HG02623 (cell line): ENCODE data around the gene CCDC85A.

Source experiments
- ATAC-seq: cut with Tn5 transposase; IDR thresholded peaks from one replicate; pipeline ENCODE4 v1.9.1; 2021; ENCODE audit warnings: moderate library complexity; ENCODE audit not compliant: unreplicated experiment

Gene CCDC85A

DNA sequence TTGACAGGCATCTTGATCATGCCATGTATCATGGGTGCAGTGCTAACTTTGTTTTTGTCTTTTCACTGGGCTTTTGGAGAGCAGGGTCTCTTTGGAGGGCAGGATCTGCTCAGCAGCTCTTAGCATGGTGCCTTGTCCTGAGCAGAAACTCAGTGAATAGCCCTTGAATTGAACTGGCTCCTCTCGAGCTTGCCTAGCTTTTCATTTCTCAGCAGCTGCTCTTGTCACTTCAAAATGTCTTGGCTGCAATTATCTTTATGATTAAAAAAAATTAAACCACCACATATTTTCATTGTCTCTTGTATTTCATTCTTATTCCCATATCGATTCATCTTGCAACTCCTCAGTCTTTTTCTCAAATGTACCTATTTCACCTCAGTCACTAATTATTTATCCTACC lies 50.5 kb downstream of the CCDC85A start:
- no peak for ATAC-seq

- no peak for ATAC-seq
Observed at GRCh38 chr2:56239030-56239429, 55.2 kb downstream of the CCDC85A start.

DNA sequence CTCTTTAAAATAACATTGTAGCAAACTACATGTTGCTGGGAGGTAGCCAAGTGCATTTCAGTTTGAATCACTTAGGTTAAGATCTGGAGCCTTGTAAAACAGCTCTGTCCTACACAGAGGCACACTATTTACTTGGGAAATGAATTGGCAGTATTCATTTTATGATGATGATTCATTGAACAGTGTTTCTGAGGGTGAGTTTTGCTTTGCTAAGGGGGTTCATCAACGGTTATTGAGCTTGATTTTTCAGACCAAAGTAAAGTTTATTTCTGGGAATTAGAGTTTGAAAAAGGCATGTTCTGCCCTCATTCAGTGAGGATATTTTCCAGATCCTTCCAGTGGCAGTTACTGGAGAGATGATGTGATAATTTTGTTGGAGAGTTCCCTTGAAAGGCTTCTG lies 55.6 kb downstream of the CCDC85A start:
- no peak for ATAC-seq

DNA sequence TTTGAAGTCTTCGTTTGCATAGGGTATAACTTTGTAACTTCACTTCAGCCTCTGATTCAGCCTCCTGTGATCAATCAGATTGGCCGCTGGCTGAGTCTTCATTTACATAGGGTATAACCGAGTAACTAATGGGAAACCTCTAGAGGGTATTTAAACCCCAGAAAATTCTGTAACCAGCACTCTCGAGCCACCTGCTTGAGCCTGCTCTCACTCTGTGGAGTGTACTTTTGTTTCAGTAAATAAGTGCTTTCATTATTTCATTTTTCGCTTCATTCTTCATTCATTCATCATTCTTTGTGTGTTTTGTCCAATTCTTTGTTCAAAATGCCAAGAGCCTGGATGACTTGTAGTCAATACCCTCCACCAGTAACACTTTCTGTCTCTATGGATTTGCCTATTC lies 56.4 kb downstream of the CCDC85A start:
- ATAC-seq, result no peak

- no peak for ATAC-seq
Observed at GRCh38 chr2:56244506-56244905, 60.7 kb downstream of the CCDC85A start.

- ATAC-seq, result no peak
Observed at GRCh38 chr2:56244911-56245530, 61.2 kb downstream of the CCDC85A start.

- ATAC-seq, result no peak
Observed at GRCh38 chr2:56248965-56249742, 65.4 kb downstream of the CCDC85A start.

- no peak for ATAC-seq
Observed at GRCh38 chr2:56250153-56250729, 66.5 kb downstream of the CCDC85A start.

GRCh38 chr2:56260415-56260814 lies 76.6 kb downstream of the CCDC85A start:
- no peak for ATAC-seq

DNA sequence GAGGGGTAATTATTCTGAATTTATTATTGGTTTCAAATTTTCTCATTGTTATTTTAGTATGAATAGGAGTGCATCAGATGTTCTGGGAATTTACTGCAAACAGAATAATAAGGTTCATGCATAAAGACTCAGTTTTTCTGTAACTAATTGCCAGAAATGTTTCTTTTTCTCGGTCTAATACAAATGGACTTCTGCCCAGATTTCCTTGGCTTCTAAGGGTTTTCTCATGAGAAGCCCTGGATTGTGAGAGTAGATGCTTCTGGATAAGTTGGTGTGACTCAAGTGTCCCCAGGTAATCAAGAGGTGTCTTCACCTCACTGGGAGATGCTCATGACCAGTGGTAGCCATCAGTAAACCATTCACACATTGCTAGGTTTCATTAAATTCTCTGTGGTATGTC lies 78.5 kb downstream of the CCDC85A start:
- no peak for ATAC-seq

DNA sequence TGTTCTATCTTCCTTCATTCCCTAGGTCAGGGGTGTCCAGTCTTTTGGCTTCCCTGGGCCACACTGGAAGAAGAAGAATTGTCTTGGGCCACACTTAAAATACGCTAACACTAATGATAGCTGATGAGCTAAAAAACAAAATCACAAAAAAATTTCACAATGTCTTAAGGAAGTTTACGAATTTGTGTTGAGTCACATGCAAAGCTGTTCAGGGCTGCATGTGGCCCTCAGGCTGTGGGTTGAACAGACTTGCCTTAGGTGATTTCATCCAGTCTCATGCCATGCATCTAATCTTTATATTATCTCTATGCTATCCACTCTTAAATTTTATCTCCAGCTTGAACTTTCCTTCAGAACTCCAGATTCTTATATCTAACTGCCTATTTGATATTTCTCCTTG lies 80.1 kb downstream of the CCDC85A start:
- no peak for ATAC-seq

DNA sequence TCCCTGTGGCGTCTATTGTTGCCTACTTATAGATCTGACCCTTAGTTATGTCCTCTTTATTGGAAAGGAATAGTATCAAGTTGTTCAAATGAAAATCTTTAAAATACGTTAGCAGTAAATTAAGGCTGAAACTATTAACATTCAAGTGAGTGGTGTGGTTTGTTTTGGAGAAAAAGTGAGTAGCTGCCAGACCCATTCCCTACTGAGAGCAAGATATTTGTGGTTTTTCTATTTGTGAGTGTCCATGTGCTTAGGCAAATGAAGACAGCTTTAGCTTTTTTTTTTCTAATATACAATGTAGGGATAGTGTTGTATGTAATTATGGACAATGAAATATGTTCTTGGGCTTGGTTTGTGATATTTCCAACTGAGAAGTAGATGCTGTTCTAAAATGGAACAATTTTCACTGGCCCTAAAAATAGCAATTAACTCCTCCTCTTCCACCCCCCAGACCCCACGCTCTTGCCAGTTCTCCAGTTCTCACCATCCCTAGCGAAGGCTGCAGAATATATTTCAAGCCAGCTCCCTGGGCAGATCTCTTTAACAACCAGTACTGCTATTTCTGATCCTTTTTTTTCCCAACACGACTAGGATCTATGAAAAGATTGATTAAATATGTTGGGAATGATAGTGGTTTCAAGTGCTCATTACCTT lies 83.1 kb downstream of the CCDC85A start:
- no peak for ATAC-seq

GRCh38 chr2:56267415-56267788 lies 83.6 kb downstream of the CCDC85A start:
- ATAC-seq, result no peak

- no peak for ATAC-seq
Observed at GRCh38 chr2:56268856-56269255, 85.1 kb downstream of the CCDC85A start.

GRCh38 chr2:56271275-56271674 lies 87.5 kb downstream of the CCDC85A start:
- no peak for ATAC-seq

DNA sequence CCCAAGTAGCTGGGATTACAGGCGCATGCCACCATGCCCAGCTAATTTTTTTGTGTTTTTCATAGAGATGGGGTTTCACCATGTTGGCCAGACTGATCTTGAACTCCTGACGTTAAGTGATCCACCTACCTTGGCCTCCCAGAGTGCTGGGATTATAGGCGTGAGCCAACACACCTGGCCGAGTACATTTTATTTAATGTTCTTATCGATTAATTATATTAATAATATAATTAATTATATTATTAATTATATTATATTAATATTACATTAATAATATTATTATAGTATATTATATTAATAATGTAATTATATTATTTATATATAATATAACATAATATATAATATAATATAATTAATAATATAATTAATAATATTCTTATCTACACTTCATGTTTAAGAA lies 101.4 kb downstream of the CCDC85A start:
- ATAC-seq, result no peak

DNA sequence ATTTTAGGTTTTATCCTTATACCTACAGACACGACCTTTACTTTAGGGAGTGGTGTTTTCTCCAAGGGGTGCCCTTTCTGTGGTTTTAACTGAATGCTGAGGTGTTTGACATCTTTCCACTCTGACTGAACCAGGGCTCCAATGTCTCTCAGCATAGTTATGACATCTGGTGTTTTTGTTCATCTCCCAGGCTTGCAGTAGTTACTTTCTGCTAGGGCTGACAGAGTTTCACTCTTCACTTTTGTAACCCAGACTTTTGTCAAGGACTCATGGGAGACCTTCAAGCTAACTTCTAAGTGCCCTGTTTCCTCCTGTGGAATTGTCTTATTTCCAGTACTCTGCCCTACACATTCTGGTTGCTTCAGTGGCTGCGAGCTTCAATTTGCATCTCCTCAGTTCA lies 103.1 kb downstream of the CCDC85A start:
- no peak for ATAC-seq

DNA sequence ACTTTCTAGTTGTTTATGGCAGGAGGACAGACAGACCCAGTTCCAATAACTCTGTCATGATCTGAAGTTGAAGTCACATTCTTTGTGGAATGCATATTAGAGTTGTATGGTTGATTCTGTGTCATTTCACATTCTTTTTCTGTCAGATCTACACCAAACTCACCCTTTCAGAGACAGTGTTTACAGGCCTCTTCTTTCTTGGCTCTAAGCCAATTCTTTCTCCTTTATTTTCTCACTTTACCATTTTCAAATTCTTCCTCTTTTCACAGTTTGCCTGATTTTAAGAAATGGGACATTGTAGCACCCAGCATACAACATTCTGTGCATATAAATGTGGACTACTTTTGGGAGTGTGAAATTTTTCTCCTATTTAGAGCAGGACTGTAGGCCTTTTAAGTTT lies 103.7 kb downstream of the CCDC85A start:
- ATAC-seq, result no peak

- no peak for ATAC-seq
Observed at GRCh38 chr2:56287974-56288373, 104.2 kb downstream of the CCDC85A start.

DNA sequence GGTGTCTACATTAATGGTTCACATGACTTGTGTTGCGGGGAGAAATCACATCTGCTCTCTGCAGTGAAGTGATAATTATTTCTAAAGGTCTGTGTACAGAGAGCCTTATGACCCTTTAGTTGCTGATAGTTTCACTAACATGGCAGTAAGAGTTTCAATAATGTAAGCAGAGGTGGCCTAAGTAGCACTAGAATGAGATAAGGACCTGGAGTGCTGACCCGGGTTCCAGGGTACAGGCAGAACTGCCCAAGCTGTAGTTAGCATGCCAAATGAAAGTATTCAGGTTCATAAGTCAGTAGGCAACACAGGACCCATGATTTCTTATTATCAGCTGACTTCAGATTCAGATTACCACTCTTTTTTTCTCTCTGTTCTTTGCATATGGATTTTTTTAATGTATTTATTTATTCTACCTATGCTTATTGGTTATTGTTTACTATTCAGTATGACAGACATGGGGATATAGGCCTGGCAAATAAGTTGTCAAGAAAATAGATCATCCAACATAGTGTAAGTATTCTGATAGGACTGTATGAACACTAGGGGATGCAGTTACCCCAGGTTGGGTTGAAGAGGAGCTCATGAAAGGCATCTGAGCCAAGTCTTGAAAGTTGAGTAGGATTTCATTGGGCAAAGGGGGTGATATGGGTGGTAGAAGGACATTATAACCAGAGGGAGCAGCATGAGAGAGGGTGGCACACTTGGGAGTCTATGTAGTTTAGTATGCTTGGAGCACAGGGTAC lies 105.2 kb downstream of the CCDC85A start:
- ATAC-seq, result no peak

- no peak for ATAC-seq
Observed at GRCh38 chr2:56291711-56292110, 107.9 kb downstream of the CCDC85A start.
